Measurements from ENCODE around the gene HRNR. TPM values are rescaled to one million over a fixed set of nuclear protein-coding genes. Genes with fewer than 3 reads are reported as not detected.
A peak's percentile ranks its signal among the peaks of the same experiment; 100 is the strongest.
"Not testable (repeated sequence)": the region's sequence is repeated elsewhere in the genome, so short reads cannot be mapped to it uniquely, and the experiment has no call there.

The HRNR gene
- total RNA-seq = not detected
- polyA plus RNA-seq = under 1 TPM; 0.02 to 0.04 TPM

GRCh38 chr1:152224093-152224492 lies at the start of gene HRNR:
Gene HRNR (minus strand): TSS chr1:152224193. CDS start chr1:152223253, 940 bp downstream.
- intact Hi-C loops (cut with DNase I) = no loop called here
- Histone ChIP-seq H3K27me3 (no peaks in the 10 kb centered on the region), H3K4me3 (no peak within 1 kb of the TSS), H3K9me3 (no peaks in the 10 kb centered on the region), H3K27ac (no peak within 1 kb of the TSS), H3K36me3 (no peaks in the 10 kb centered on the region), H3K4me1 (no peaks in the 10 kb centered on the region)
- DNase-seq = no peak
- no peak for FAIRE-seq
- 75 to 85% methylated on average over 2 of the region's 2 CpGs for WGBS, 2 donors
- no peak for ATAC-seq
- no peak for TF ChIP-seq CTCF (IDR thresholded peaks at IDR 0.05)

GRCh38 chr1:152256394-152256793 lies 32.4 kb upstream of the HRNR start:
- ATAC-seq; H3K4me1 ChIP-seq; intact Hi-C loops (cut with DNase I); H3K4me3 ChIP-seq; H3K27ac ChIP-seq; H3K27me3 ChIP-seq; FAIRE-seq; H3K9me3 ChIP-seq; H3K36me3 ChIP-seq: not testable (repeated sequence)
- DNase-seq = peak in 1 of 6 donors; percentile 41
- WGBS, 2 donors = 85 to 87% methylated on average over 18 to 21 of the region's 21 CpGs

GRCh38 chr1:152252157-152252556 lies 28.2 kb upstream of the HRNR start:
- no peak for FAIRE-seq

GRCh38 chr1:152251391-152251790 lies 27.4 kb upstream of the HRNR start:
- FAIRE-seq = no peak
- Histone ChIP-seq H3K27ac (no peak overlapping the region), H3K27me3 (no peaks in the 10 kb centered on the region), H3K4me1 (no peaks in the 10 kb centered on the region), H3K36me3 (no peaks in the 10 kb centered on the region), H3K9me3 (no peaks in the 10 kb centered on the region), H3K4me3 (no peak overlapping the region)
- WGBS, 2 donors = 37 to 53% methylated on average over 2 of the region's 2 CpGs
- ATAC-seq = no peak
- TF ChIP-seq CTCF (IDR thresholded peaks at IDR 0.05) = no peak
- intact Hi-C loops (cut with DNase I) = no loop called here
- no peak for DNase-seq

More at GRCh38 chr1:152252157-152252556, 28.2 kb upstream of the HRNR start:
- H3K27me3 ChIP-seq = no peaks in the 10 kb centered on the region
- H3K4me1 ChIP-seq = no peaks in the 10 kb centered on the region
- intact Hi-C loops (cut with DNase I) = no loop called here
- H3K36me3 ChIP-seq = no peaks in the 10 kb centered on the region
- no peaks in the 10 kb centered on the region for H3K9me3 ChIP-seq
- no peak overlapping the region for H3K27ac ChIP-seq
- DNase-seq (no peak), ATAC-seq (no peak)
- TF ChIP-seq CTCF (IDR thresholded peaks at IDR 0.05) = no peak
- H3K4me3 ChIP-seq = no peak overlapping the region
- WGBS, 2 donors = 36 to 63% methylated on average over 4 of the region's 4 CpGs

GRCh38 chr1:152247316-152247715 lies 23.3 kb upstream of the HRNR start:
- no peak for DNase-seq
- intact Hi-C loops (cut with DNase I) = no loop called here
- Histone ChIP-seq H3K36me3 (no peaks in the 10 kb centered on the region), H3K27ac (no peak overlapping the region), H3K4me1 (no peaks in the 10 kb centered on the region), H3K9me3 (no peaks in the 10 kb centered on the region), H3K4me3 (no peak overlapping the region), H3K27me3 (no peaks in the 10 kb centered on the region)
- ATAC-seq = no peak
- no peak for FAIRE-seq
- 51 to 60% methylated on average over 1 of the region's 1 CpG for WGBS, 2 donors
- no peak for TF ChIP-seq CTCF (IDR thresholded peaks at IDR 0.05)

Measured in pancreas (tissue), 10 donors.